Urothelium cell line (cell line): ENCODE results near the gene ABLIM2.

ENCODE experiments used
- DNase-seq: peaks from one replicate; pipeline ENCODE4 v3.0.0; 2011; ENCODE audit warnings: low spot score, mixed read lengths
- FAIRE-seq: peaks from 2 replicates; lab custom pipeline; 2011; peaks lifted over from hg19 to GRCh38; lab: Jason Lieb, UNC

Gene ABLIM2

DNA sequence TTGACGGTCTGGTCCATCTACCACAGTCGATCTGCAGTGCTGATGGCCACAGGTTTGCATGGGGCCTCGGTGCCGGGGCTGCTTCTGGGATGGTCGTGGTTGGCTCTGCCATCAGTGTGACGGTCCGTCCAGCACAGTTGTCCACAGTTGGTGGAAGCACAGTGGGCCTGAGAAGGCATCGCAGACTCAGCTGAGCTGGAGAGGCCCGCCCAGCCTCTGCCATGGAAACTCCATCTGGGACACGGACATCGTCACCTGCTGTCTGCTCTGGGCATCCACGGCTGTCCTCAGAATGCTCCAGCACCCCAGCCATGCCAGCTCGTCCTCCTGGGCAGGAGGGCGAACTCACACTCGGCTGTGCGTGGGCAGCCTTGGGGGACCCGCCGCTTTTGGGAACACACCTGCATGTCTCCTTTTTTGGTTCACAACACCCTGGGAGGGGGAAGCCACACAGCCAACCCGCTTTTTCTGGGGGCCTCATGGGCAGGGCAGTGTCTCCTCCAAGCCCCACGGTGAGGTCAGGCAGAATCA, 33.0 kb downstream of the ABLIM2 start:
- FAIRE-seq, result no peak
- no peak for DNase-seq

DNA sequence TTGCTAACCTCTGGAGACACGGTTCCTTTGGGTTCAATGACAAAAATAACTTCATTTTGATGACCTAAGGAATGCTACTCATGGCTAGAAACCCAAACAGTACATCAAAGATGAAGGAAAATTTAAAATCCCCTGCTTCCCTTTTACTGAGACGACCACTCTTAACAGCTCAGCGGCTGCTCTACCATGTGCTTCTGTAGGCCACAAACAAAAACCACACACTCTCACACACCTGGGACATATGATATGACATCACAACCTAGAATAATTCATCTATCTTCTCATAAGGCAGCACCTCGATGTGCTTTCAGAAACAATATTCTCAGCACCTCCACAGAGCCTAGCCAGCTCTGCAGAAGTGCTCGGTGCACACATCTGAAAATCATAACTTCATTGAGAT, 34.7 kb downstream of the ABLIM2 start:
- DNase-seq (no peak), FAIRE-seq (no peak)

DNA sequence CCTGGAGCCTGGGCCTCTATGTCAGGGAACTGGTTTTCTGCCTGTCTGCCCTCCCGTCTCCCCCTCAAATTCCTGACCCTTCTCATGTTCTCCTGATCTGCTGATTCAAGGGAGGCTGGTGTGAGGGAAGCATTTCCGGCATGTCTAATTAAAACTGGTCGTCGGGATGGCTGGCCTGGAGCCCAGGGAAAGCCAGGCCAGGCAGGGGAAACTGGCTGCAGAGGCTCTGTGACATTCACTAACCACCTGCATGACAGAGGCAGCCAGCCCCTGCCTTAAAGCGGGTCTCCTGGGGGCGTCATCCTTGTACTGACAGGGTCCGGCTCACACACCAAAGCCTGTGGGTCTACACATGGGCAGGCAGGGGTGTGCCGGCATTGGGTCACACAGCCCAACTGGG, 35.2 kb downstream of the ABLIM2 start:
- DNase-seq (peak; percentile 40), FAIRE-seq (no peak)

DNA sequence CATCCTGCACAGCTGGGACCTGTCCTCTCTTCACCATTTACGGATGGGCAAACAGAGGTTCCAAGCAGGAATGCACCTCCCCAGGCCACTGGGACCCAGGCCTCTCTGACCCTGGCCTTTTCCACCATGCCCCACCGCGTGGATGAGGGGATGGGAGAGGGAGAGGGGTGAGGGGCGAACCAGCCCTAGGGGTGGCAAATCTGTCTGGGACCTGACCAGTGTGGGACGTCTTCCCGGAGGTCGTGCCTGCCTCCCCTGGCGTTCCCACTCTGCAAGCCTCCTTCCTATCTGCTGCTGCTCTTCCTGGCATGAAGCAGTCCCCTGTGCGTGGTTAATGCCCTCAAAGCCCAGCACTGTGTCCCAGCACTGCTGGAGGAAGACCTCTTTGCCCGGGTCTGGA, 35.9 kb downstream of the ABLIM2 start:
- FAIRE-seq (no peak), DNase-seq (no peak)

DNA sequence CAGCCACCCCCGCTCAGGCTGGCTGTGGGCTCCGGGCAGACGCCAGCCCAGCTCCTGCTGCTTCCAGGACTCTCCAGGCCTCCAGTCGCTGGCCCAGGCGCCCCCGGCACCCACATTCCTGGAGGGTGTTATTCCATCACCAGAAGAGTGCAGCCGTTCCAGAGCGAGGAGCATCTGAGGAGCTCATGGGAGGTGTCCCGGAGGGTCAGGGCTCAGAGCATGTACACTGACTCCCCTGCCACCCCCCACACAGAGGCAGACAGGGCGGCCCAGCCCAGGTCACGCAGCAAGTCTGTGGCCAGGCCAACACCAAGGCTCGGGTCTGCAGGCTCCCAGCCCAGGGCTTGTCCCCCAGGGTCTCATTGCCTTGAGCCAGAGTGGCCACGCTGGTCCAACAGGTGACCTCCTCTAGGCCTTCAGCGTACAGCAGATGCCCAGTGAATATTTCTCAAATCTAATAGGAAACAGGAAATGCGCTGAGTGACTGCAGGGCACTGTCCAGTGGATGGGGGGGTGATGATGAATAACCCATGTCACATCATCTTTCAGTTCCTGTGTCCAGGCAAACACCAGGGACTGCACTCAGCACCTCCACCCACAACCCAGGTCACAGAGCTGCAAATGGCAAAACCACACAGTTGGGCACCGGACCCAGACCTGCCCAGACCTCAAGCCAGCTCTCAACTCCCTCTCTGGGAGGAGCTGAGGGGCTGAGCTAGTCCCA, 37.2 kb downstream of the ABLIM2 start:
- DNase-seq, result no peak

DNA sequence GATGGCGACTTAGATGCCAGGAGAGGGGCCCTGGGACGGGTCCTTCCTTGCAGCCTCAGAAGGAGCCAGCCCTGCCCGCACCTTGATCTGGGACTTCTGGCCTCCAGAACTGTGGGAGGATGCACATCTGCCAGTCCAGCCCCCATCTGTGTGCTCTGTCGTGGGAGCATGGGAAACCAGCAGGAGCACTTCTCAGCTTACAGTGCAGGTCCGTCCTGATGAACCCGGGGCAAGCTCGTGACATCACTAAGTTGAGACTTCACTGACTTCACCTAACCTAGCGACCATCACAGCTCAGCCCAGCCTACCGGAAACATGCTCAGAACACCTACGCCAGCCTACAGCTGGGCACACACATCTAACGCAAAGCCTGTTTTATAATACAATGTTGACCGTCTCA, 38.1 kb downstream of the ABLIM2 start:
- DNase-seq (no peak), FAIRE-seq (no peak)

More for the DNA sequence above, 37.2 kb downstream of the ABLIM2 start:
- no peak for FAIRE-seq

DNA sequence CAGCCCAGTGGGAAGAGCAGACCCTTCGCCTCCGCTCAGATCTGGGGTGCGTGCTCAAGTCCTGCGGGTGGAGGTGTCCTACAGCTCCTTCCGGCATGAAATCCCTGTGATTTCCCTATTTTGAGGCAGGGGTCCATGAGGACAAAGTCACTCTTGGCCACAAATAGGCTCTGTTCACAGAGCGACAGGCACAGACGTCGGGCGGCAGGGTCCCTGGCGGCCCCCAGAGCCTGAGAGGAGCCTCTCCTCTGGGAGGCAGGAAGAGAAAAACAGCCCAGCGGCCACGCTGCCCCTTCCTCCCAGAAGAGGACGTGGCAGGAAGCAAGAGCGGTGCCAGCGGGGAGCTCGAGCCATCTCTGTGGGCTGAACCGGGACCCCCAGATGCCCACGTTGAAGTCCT, 38.7 kb downstream of the ABLIM2 start:
- FAIRE-seq, result no peak

DNA sequence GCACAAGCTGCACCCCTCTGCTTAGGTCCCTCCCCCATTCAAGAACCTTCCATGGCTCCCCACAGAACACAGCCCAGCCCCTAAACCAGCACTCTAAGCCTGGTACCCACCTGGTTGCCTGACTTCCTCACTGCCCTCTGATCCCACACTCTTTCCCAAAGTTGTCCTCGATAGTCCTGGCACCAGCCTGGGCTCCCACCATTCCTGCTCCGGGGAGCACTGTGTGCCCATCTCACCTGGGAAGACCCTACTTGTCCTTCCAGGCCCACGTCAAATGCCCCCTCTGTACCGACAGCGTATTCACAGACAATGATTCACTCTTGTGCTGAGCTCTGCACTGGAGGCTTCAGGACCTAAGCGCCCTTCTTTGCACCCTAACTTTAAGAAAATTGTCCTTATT, 40.1 kb downstream of the ABLIM2 start:
- no peak for DNase-seq
- no peak for FAIRE-seq

More for the DNA sequence above, 38.7 kb downstream of the ABLIM2 start:
- DNase-seq, result no peak

DNA sequence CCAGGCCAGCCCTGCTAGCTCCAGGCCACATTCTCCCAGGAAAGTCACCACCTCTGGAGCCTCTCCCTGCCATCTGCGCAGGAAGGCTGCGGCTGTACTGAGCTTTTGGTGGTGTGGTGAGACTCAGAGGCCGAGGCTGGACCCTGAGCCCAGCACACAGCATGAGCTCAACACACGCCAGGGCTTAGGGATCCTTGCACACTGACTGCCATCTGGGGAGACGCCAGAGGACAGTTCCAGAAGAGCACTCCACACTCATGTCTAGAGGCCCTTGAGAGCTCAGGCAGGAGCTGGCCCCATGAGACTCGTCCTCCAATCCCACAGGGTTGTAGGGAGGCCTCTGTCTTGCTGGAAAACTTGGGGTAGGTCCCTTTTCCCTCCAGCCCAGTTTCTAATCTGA, 40.6 kb downstream of the ABLIM2 start:
- no peak for FAIRE-seq
- DNase-seq, result no peak

DNA sequence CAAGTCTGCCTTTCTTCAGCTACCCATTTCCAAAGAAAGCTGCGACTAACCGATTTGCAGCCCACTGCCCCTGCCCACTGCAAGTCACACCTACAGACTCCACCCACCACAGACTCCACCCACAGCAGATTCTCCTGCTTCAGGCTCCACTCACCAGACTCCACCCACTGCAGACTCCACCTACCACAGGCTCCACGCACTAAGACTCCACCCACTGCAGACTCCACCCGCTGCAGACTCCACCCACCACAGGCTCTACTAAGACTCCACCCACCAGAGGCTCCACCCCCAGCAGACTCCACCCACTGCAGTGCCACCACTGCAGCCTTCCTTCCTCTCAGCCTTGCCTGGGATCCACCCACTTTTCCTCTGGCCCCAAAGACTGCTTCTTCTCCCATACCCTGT, 41.3 kb downstream of the ABLIM2 start:
- DNase-seq, result peak; percentile 16
- FAIRE-seq, result no peak

DNA sequence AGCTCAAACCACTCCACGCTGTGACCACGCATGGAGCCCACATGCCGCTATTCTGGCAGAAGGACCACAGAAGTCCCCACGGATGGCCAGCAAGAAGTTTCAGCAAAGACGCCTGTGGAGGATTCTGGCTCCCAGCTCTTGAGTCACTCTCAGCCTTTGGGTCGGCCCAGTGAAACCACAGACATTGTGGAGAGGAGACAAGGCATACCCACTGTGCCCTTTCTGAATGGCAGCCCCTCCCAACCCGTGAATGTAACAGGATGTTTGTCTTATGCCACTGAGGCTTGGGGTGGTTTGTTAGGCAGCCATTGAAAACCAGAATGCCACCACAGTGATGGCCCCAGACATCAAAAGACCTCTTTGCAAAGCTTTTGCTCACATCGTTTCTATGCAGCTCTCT, 42.7 kb downstream of the ABLIM2 start:
- no peak for DNase-seq
- no peak for FAIRE-seq

DNA sequence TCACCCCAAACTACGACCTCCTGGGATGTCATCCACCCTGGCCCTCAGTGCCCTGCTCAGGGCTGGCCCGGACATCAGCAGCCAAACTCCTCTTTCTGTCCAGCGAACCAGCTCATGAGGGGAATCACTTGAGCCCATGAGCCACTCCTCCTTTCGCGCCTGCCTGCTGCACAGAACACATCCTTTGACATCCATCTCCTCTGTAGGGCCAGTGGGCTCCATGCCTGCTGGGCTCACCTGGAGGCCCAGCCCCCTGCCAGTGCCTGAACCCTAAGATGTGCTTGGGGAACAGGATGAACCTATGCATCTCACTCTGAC, 43.5 kb downstream of the ABLIM2 start:
- no peak for FAIRE-seq
- no peak for DNase-seq

DNA sequence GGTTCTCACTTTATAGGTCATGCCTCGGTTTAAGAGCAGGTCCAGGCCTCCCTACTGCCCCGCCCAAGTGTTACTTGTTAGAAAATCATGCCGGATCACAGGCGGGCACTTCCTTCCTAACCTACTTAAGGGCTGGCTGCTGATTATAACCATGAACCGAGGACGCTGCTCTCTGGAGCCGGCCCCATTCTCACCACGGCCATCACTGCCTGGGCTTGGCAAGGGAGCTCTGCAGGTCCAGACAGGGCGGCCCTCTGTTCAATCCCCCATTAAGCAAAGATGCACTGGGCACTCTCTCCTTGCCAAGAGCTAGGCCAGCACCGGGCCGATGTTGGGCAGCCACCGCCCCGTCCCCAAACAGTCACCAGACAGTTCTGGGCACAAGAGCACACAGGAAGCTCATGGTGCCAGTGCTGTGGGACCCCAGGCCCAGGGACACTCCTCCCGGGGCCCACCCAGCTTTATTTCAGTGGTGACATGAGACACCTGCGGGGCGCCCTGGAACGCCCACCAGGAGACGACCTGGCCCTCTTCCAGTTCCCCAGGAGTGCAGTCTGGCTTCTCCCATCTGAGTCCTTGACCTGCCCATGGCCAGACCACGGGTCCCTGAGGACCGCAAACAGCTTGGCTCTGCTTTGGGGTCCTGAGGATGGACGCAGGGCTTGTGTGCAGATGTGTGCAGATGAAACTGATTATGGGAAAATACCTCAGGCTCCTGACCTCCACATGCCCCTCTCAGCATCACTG, 44.0 kb downstream of the ABLIM2 start:
- DNase-seq, result no peak
- FAIRE-seq, result no peak

DNA sequence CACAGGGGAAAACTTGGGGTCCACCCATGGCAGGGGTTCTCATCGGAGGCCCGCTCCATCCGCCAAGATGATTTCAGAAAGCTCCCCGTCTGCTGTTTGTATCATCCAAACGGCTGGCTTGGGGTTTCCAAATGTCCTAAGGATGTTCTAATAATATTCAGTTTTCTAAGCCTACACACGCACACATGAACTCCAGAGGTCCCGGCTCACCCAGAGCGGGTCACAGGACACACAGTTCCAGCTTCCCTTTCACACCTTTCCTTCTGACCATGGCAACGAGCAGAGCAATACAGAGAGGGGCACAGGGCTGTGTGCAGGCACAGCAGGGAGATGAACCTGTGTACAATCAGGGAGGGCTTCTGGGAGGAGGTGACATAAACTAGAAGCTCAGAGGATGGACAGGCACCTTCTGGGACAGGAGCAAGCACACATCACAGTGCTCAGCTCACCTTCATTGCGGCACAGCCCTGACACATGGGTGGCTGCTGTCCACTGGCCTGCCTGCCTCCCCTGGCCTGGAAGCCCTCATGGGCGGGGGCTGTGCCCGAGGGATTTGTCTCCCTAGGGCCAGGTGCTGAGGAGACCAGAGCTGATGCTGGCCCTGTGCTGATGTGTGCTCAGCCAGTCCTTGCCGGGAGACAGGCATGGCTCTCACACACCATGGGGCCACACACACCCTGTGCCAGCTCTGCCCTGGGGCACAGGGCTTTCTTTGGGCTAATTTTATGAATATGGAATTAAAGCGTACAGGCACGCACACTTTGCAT, 44.8 kb downstream of the ABLIM2 start:
- no peak for DNase-seq
- no peak for FAIRE-seq

DNA sequence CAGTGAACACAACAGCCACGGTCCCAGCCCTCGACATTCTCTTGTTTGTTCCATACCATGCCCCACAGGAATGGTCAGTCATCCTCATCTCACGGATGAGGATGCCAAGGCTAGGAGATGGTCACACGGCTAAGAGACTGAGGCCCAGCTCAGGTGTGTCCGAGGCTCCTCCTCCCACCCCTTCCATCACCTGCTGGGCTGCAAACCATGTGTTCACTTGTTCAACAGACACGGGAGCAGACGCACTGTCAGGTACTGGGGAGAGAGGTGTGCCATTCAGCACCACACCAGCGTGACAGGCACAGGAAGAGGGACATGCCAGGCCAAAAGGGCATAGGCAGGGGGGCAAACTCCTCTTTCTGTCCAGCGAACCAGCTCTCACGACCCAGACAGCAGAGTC, 45.9 kb downstream of the ABLIM2 start:
- DNase-seq (no peak), FAIRE-seq (no peak)

DNA sequence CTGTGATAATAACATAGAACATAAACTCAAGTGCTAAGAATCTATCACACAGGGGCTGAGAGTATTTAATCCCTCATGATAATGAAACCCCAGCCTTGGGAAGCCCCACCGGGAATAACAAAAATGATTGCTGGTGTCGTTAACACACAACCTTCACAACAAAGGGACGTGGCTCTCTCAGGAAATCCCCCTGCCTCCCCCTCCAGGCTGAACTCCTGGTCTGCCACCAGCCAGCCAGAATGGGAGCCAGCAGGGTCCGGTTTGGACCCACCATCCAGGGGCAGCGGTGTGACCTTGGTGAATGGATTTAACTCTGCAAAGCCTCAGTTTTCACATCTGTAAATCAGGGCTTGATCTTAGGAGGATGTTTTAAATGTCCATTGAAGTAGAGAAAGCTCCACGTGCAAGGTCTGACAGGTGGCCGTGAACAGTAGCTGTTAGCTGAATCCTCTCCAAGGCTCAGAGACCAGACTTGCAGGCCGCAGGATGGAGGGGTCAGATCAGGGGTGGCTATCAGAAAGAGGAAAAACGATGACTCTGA, 46.5 kb downstream of the ABLIM2 start:
- DNase-seq (no peak), FAIRE-seq (no peak)

DNA sequence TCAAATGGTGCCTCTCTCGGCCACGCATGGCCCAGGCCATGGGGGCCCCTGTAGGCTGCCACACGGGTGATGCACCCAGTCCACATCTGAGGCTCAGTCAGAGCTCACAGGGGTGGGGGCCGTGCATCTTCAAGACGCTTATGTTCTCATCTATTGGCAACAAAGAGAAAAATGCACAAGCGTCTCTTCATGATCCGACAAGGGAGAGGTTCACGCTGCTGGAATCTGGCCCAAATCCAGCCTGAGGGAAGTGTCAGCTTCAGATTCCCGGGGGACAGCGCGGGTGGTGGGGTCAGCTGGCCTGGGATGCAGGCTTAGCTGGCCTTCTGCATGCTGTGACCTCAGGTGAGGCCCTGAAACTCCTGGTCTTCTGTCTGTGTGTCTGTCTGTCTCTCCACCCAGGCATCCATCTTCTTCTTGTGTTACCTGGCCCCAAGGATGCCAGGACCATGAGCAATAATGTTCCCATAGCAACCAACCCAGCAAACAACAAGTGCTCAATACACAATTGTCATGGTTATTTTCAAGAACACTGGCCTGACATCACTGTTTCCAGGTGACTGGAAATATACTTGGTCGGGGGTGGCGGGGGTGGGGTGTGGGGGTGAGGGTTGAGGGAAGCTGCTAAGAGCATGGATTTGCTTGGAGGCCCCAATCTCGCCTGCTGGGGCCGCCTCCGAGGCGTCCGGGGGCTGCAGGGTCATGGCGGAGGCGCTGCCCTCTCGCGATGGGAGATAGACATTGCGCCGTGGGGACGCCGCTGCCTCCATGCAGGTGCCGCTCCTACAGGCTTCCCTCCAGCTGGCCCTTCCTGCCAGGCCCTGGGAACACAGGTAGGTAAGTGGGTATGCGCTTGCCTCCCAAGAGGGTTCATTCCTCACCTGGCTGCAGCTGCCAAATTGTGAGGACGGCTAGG, 48.3 kb downstream of the ABLIM2 start:
- FAIRE-seq (no peak), DNase-seq (peak; percentile 68)

DNA sequence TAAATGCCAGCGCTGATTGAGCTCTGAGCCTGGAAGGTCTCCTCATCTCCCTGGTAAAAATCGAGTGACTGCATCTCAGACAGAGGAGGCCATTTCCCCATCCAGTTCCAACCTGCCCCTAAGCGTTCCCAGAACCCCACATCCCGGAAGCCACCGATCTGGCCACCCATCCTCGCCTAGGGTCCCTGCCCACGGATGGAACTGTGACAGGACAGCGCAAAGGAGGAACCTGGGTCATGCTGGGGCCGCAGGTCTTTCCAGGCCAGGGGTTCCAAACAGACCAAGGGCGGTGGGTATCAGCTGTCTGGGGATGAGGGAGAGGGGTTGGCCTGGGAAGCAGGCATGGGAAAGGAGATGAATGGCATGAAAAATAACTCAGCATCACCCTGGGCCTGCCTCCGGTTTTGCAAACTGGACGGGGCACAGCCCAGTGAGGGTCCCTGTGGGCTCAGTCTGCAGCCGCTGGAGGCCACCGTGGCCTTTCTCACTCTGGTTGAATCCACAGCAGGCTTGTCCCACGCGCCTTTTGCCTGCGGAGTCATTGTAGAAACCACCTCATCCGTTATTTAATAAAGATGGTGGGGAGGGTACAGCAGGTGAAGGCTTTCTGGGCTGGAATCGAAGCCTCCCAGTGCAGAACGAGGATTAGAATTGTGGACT, 49.1 kb downstream of the ABLIM2 start:
- no peak for DNase-seq
- FAIRE-seq, result no peak

DNA sequence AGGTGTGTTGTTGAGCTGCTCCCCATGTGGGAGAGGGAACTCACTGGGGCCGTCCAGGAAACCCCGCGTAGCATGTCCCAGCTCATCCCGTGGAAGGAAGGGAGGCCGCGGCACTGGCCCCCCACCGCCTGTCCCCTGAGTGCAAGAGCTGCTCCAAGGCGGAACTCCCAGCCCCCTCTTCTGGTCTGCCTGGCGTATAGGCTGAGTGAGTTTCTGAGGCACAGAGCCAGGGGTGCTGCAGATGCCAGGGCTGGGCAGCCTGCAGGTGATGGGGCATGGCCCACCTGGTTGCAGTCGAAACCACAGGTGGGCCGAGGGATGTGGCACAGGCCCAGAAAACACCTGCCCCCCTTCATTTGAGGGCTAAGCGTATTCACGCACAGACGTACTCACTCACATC, 49.6 kb downstream of the ABLIM2 start:
- DNase-seq (no peak), FAIRE-seq (no peak)

DNA sequence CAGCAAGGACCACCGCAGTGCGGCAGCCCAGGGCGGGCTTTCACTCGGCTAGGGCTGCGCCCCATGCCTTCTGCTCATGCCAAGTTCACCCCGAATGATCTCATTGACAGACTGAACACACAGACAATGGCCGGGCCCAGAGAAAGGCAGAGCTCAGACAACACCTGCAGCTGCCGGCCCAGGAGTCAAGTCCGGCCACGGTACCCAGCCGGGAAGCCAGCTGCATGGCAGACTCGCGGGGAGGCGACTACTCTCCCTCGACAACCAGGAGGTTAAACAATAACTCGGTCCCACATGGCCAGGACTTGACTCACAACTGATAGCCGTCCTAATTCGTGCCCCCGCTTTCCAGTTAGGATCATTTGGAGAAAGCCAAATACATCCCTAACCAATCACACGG, 50.4 kb downstream of the ABLIM2 start:
- no peak for DNase-seq
- no peak for FAIRE-seq
